ENCODE results near the gene ATP5PO. TPM values are rescaled to one million over a fixed set of nuclear protein-coding genes. Genes with fewer than 3 reads are reported as not detected.

Gene ATP5PO
- total RNA-seq, 1 experiment from 2014 or later = 386 TPM

- H3K9me2 ChIP-seq (replicated peaks; ENCODE audit: low read length) = no peaks in the 10 kb centered on the region
- CTCF ChIA-PET = no interaction called here
- DNase-seq = no peak
- H3K27me3 ChIP-seq (ENCODE audit: low read length) = no peaks in the 10 kb centered on the region
- intact Hi-C loops (cut with micrococcal nuclease) = no loop called here
- TF ChIP-seq, protein P1, sequence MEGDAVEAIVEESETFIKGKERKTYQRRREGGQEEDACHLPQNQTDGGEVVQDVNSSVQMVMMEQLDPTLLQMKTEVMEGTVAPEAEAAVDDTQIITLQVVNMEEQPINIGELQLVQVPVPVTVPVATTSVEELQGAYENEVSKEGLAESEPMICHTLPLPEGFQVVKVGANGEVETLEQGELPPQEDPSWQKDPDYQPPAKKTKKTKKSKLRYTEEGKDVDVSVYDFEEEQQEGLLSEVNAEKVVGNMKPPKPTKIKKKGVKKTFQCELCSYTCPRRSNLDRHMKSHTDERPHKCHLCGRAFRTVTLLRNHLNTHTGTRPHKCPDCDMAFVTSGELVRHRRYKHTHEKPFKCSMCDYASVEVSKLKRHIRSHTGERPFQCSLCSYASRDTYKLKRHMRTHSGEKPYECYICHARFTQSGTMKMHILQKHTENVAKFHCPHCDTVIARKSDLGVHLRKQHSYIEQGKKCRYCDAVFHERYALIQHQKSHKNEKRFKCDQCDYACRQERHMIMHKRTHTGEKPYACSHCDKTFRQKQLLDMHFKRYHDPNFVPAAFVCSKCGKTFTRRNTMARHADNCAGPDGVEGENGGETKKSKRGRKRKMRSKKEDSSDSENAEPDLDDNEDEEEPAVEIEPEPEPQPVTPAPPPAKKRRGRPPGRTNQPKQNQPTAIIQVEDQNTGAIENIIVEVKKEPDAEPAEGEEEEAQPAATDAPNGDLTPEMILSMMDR (conservative IDR thresholded peaks at IDR 0.05; ENCODE audit: low read depth, low read length) = no peak
- no peak for TF ChIP-seq EZH2phosphoT487 (IDR thresholded peaks at IDR 0.05; ENCODE audit: borderline replicate concordance, low read length)
- no peak for TF ChIP-seq EZH2 (IDR thresholded peaks at IDR 0.05; ENCODE audit: low read length, unreplicated experiment)
- no peak for ATAC-seq
- H2AFZ ChIP-seq (ENCODE audit: low read length) = no peak overlapping the region
- peaks cover 5% of the 10 kb centered on the region; the same call in 1 of the 2 replicates for H3K36me3 ChIP-seq (ENCODE audit: low read depth, low read length)
- no TSS peak for BruUV-seq (replicated peaks)
- no peaks in the 10 kb centered on the region for H4K20me1 ChIP-seq (ENCODE audit: low read length)
- H3K4me2 ChIP-seq (ENCODE audit: low read length) = no peak overlapping the region
- H3F3A ChIP-seq (ENCODE audit: low read length, unreplicated experiment) = peaks cover 7% of the 10 kb centered on the region
- H3K79me2 ChIP-seq (ENCODE audit: low read length) = no peaks in the 10 kb centered on the region
- H3K27ac ChIP-seq (ENCODE audit: low read length) = no peak overlapping the region
- peaks cover 11% of the 10 kb centered on the region for H3K4me1 ChIP-seq (ENCODE audit: insufficient read depth, low read length)
- no peak overlapping the region for H3K9ac ChIP-seq (ENCODE audit: low read length)
- no peak overlapping the region for H3K4me3 ChIP-seq (ENCODE audit: low read length)
- peaks cover 6% of the 10 kb centered on the region for H3K9me3 ChIP-seq (ENCODE audit: low read length)
- POLR2A ChIA-PET (ENCODE audit: unreplicated experiment) = no interaction called here
These were observed 48.4 kb upstream of the ATP5PO start for GRCh38 chr21:33963848-33964555.

DNA sequence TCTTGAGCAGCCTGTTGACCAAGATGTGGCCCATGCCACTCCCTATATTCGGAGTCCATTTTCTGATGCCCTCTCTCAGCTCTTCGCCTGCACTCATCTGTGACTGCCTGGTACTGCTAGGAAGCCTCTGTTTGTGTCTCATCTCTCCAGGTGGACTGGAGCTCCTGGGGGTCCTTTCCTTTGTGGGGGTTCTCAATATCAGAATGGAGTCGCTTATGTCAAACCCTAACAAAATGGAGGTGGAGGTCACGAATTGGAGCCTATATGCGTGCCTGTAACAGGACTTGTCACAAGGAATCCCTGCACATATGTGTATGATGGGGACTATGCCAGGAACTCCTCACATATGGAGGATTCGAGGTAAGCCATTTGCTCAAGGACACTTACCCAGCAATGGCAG is 46.7 kb upstream of the ATP5PO start:
- ChIA-PET CTCF (no interaction called here), POLR2A (ENCODE audit: unreplicated experiment) (no interaction called here)
- no TSS peak for BruUV-seq (replicated peaks)

DNA sequence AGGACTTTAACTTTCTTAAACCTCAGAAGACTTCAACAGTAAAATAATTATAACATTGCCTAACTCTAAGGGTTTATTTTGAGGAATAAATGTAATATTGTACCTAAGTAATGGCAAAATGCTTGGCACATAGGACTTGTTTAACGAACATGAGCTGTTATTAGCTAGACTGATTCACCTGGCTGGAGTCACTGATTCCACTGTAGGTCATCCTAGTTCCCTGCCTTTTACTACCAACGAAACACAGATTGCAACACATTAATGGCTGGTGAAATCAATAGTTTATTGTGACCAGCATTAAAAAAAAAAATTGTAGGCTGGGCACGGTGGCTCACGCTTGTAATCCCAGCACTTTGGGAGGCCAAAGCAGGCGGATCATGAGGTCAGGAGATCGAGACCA is 45.5 kb upstream of the ATP5PO start:
- TF ChIP-seq EZH2 (IDR thresholded peaks at IDR 0.05; ENCODE audit: low read length, unreplicated experiment) = no peak
- TF ChIP-seq, protein P1 (conservative IDR thresholded peaks at IDR 0.05; ENCODE audit: low read depth, low read length) = no peak
- no peak for TF ChIP-seq EZH2phosphoT487 (IDR thresholded peaks at IDR 0.05; ENCODE audit: borderline replicate concordance, low read length)
- ChIA-PET CTCF (no interaction called here), POLR2A (ENCODE audit: unreplicated experiment) (no interaction called here)
- Histone ChIP-seq H3K4me1 (ENCODE audit: insufficient read depth, low read length) (no peaks in the 10 kb centered on the region), H3K9ac (ENCODE audit: low read length) (no peak overlapping the region), H3F3A (ENCODE audit: low read length, unreplicated experiment) (no peaks in the 10 kb centered on the region), H3K9me3 (ENCODE audit: low read length) (peaks cover 6% of the 10 kb centered on the region), H2AFZ (ENCODE audit: low read length) (no peak overlapping the region), H3K27ac (ENCODE audit: low read length) (no peak overlapping the region), H4K20me1 (ENCODE audit: low read length) (no peaks in the 10 kb centered on the region), H3K4me3 (ENCODE audit: low read length) (no peak overlapping the region), H3K27me3 (ENCODE audit: low read length) (no peaks in the 10 kb centered on the region), H3K36me3 (ENCODE audit: low read depth, low read length) (peaks cover 5% of the 10 kb centered on the region; the same call in 1 of the 2 replicates), H3K9me2 (replicated peaks; ENCODE audit: low read length) (no peaks in the 10 kb centered on the region), H3K4me2 (ENCODE audit: low read length) (no peak overlapping the region), H3K79me2 (ENCODE audit: low read length) (no peaks in the 10 kb centered on the region)
- BruUV-seq (replicated peaks) = no TSS peak
- no peak for DNase-seq
- intact Hi-C loops (cut with micrococcal nuclease) = no loop called here
- ATAC-seq = no peak

More for the DNA sequence above, 46.7 kb upstream of the ATP5PO start:
- peaks cover 6% of the 10 kb centered on the region for H3K9me3 ChIP-seq (ENCODE audit: low read length)
- no peak for TF ChIP-seq EZH2phosphoT487 (IDR thresholded peaks at IDR 0.05; ENCODE audit: borderline replicate concordance, low read length)
- no peak for TF ChIP-seq EZH2 (IDR thresholded peaks at IDR 0.05; ENCODE audit: low read length, unreplicated experiment)
- TF ChIP-seq, protein P1 (conservative IDR thresholded peaks at IDR 0.05; ENCODE audit: low read depth, low read length) = no peak
- ATAC-seq = no peak
- no peak for DNase-seq
- H3K9ac ChIP-seq (ENCODE audit: low read length) = no peak overlapping the region
- no peaks in the 10 kb centered on the region for H3K79me2 ChIP-seq (ENCODE audit: low read length)
- H3K36me3 ChIP-seq (ENCODE audit: low read depth, low read length) = peaks cover 5% of the 10 kb centered on the region; the same call in 1 of the 2 replicates
- H3F3A ChIP-seq (ENCODE audit: low read length, unreplicated experiment) = no peaks in the 10 kb centered on the region
- no peaks in the 10 kb centered on the region for H3K4me1 ChIP-seq (ENCODE audit: insufficient read depth, low read length)
- H3K4me3 ChIP-seq (ENCODE audit: low read length) = no peak overlapping the region
- intact Hi-C loops (cut with micrococcal nuclease) = no loop called here
- H3K27me3 ChIP-seq (ENCODE audit: low read length) = no peaks in the 10 kb centered on the region
- no peak overlapping the region for H3K4me2 ChIP-seq (ENCODE audit: low read length)
- H2AFZ ChIP-seq (ENCODE audit: low read length) = no peak overlapping the region
- no peaks in the 10 kb centered on the region for H4K20me1 ChIP-seq (ENCODE audit: low read length)
- H3K27ac ChIP-seq (ENCODE audit: low read length) = no peak overlapping the region
- H3K9me2 ChIP-seq (replicated peaks; ENCODE audit: low read length) = no peaks in the 10 kb centered on the region
